Esophagus muscularis mucosa (tissue), 3 donors: ENCODE results near the gene EPB42.

Source experiments
- EP300 ChIP-seq: sonication (generic); formaldehyde crosslinking; IDR thresholded peaks from one replicate; pipeline ENCODE4 v1.6.1; 2017; ENCODE audit warnings: antibody characterized with exemption
- POLR2A ChIP-seq: fragments of 450-650 bp; IDR thresholded peaks from one replicate; pipeline ENCODE4 v1.6.1; 2017; ENCODE audit warnings: antibody characterized with exemption, moderate library complexity, mild to moderate bottlenecking, low read depth
- POLR2AphosphoS5 ChIP-seq, 2 donors: sonication (generic); formaldehyde crosslinking; IDR thresholded peaks; one replicate each; pipeline ENCODE4 v1.6.1; 2017; ENCODE audit warnings: antibody characterized with exemption in 2 of 2

- TF ChIP-seq POLR2A (no peak), POLR2AphosphoS5 (IDR thresholded peaks at IDR 0.05) (no peak), EP300 (no peak)
These were observed at the start of gene EPB42 for GRCh38 chr15:43220991-43221403.
